NB4 (cell line): ENCODE results near the gene SEMA3F.

Source experiments
- POLR2A ChIP-seq: IDR thresholded peaks from 2 replicates; pipeline ENCODE4 v1.6.1; 2011; ENCODE audit warnings: mild to moderate bottlenecking; ENCODE audit not compliant: insufficient read length; ENCODE audit errors: extremely low read depth
- TF ChIP-seq, protein P1 (sequence below): IDR thresholded peaks from one replicate; pipeline ENCODE4 v1.5.1; 2012; ENCODE audit warnings: low read depth, low read length

DNA sequence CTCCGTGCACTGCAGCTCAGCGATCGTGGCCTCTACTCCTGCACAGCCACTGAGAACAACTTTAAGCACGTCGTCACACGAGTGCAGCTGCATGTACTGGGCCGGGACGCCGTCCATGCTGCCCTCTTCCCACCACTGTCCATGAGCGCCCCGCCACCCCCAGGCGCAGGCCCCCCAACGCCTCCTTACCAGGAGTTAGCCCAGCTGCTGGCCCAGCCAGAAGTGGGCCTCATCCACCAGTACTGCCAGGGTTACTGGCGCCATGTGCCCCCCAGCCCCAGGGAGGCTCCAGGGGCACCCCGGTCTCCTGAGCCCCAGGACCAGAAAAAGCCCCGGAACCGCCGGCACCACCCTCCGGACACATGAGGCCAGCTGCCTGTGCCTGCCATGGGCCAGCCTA is 32.6 kb downstream of the SEMA3F start:
- TF ChIP-seq, protein P1, sequence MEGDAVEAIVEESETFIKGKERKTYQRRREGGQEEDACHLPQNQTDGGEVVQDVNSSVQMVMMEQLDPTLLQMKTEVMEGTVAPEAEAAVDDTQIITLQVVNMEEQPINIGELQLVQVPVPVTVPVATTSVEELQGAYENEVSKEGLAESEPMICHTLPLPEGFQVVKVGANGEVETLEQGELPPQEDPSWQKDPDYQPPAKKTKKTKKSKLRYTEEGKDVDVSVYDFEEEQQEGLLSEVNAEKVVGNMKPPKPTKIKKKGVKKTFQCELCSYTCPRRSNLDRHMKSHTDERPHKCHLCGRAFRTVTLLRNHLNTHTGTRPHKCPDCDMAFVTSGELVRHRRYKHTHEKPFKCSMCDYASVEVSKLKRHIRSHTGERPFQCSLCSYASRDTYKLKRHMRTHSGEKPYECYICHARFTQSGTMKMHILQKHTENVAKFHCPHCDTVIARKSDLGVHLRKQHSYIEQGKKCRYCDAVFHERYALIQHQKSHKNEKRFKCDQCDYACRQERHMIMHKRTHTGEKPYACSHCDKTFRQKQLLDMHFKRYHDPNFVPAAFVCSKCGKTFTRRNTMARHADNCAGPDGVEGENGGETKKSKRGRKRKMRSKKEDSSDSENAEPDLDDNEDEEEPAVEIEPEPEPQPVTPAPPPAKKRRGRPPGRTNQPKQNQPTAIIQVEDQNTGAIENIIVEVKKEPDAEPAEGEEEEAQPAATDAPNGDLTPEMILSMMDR = no peak
- no peak for TF ChIP-seq POLR2A
